Measurements from ENCODE around the gene CC2D2B. TPM values are rescaled to one million over a fixed set of nuclear protein-coding genes. Genes with fewer than 3 reads are reported as not detected.
"Not testable (repeated sequence)": the region's sequence is repeated elsewhere in the genome, so short reads cannot be mapped to it uniquely, and the experiment has no call there.

The CC2D2B gene
- total RNA-seq, 1 donor from 2014 or later, result 0.46 TPM

DNA sequence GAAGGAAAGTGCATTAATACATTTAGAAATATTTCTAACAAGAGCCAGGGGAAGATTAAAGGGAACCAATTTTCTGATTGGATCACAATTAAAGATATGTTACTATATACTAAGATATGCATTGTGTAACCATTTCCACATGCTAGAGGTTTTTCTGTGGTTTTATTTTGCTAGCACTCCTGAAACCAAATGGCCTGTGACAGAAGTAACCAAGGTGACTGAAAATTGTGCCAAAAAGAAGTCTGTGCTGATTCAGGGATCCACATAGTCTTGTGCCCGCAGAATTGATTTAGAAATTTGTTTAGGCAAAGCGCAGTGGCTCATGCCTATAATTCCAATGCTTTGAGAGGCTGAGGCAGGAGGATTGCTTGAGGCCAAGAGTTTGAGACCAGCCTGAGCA is 1.8 kb downstream of the CC2D2B start:
- peaks cover 12% of the 10 kb centered on the region for H3K4me1 Mint-ChIP-seq (ENCODE audit: unreplicated experiment)
- no peak for TF ChIP-seq CTCF (IDR thresholded peaks at IDR 0.05)
- H3K4me3 Mint-ChIP-seq (ENCODE audit: unreplicated experiment), result no peak overlapping the region
- no peaks in the 10 kb centered on the region for H3K9me3 Mint-ChIP-seq (ENCODE audit: unreplicated experiment)
- no peak for DNase-seq (ENCODE audit: extremely low spot score, unreplicated experiment)
- peaks cover 41% of the 10 kb centered on the region for H3K27me3 Mint-ChIP-seq (ENCODE audit: unreplicated experiment)
- no peak overlapping the region for H3K27ac Mint-ChIP-seq (ENCODE audit: unreplicated experiment)
- no peaks in the 10 kb centered on the region for H3K36me3 Mint-ChIP-seq (ENCODE audit: unreplicated experiment)

- not testable (repeated sequence) for H3K27ac Mint-ChIP-seq (ENCODE audit: unreplicated experiment); H3K9me3 Mint-ChIP-seq (ENCODE audit: unreplicated experiment); H3K4me3 Mint-ChIP-seq (ENCODE audit: unreplicated experiment); H3K4me1 Mint-ChIP-seq (ENCODE audit: unreplicated experiment); DNase-seq (ENCODE audit: extremely low spot score, unreplicated experiment); H3K36me3 Mint-ChIP-seq (ENCODE audit: unreplicated experiment)
- peaks cover 55% of the 10 kb centered on the region for H3K27me3 Mint-ChIP-seq (ENCODE audit: unreplicated experiment)
Measured at GRCh38 chr10:95916039-95916438, 8.3 kb downstream of the CC2D2B start.

- H3K27me3 Mint-ChIP-seq (ENCODE audit: unreplicated experiment), result peaks cover 22% of the 10 kb centered on the region
- no peak overlapping the region for H3K4me3 Mint-ChIP-seq (ENCODE audit: unreplicated experiment)
- no peaks in the 10 kb centered on the region for H3K4me1 Mint-ChIP-seq (ENCODE audit: unreplicated experiment)
- no peak overlapping the region for H3K27ac Mint-ChIP-seq (ENCODE audit: unreplicated experiment)
- no peak for TF ChIP-seq CTCF (IDR thresholded peaks at IDR 0.05)
- H3K36me3 Mint-ChIP-seq (ENCODE audit: unreplicated experiment), result no peaks in the 10 kb centered on the region
- no peaks in the 10 kb centered on the region for H3K9me3 Mint-ChIP-seq (ENCODE audit: unreplicated experiment)
- DNase-seq (ENCODE audit: extremely low spot score, unreplicated experiment), result no peak
Measured at GRCh38 chr10:95920798-95921426, 13.1 kb downstream of the CC2D2B start.

DNA sequence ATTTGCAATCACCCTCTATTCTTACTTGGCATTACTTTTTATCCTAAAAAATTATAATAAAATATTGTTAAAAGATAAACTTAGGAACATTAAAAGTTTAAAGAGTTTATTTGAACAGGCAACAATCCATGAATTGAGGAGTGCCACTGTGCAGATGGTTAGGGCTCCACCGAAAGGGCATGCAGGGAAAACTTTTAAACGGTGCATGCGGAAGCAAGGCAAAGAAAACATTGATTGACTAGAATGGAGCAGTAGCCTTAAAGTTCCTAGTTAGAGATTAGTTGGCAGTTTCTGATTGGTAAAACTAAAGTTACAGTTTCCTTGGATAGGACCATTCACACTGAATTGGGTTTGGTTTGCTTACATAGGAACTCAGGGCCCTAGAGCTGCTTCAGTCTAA is 17.3 kb downstream of the CC2D2B start:
- Mint-ChIP-seq H3K27me3 (ENCODE audit: unreplicated experiment) (peaks cover 23% of the 10 kb centered on the region), H3K4me3 (ENCODE audit: unreplicated experiment) (no peak overlapping the region), H3K4me1 (ENCODE audit: unreplicated experiment) (no peaks in the 10 kb centered on the region), H3K27ac (ENCODE audit: unreplicated experiment) (no peak overlapping the region), H3K9me3 (ENCODE audit: unreplicated experiment) (no peaks in the 10 kb centered on the region), H3K36me3 (ENCODE audit: unreplicated experiment) (no peaks in the 10 kb centered on the region)
- TF ChIP-seq CTCF (IDR thresholded peaks at IDR 0.05), result no peak
- DNase-seq (ENCODE audit: extremely low spot score, unreplicated experiment), result no peak

DNA sequence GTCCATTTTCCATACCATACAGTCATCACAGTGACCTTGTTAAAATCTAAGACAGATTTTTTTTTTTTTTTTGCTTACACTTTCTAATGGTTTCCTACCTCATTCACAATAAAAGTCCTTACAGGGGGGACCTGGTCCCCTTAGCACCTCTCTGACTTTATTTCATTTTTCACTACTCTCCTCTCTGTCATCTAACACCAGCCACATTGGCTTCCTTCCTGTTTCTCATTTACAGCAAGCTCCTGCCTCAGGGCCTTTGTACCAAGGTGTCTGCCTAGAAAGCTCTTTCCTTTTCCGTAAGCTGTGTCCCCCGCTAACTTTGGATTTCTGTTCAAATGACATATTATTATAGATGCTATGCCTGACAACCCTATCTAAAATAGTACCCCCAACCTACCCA is 27.7 kb downstream of the CC2D2B start:
- DNase-seq (ENCODE audit: extremely low spot score, unreplicated experiment), result no peak
- no peak for TF ChIP-seq CTCF (IDR thresholded peaks at IDR 0.05)
- Mint-ChIP-seq H3K27ac (ENCODE audit: unreplicated experiment) (no peak overlapping the region), H3K9me3 (ENCODE audit: unreplicated experiment) (peaks cover 6% of the 10 kb centered on the region), H3K27me3 (ENCODE audit: unreplicated experiment) (peaks cover 11% of the 10 kb centered on the region), H3K4me3 (ENCODE audit: unreplicated experiment) (no peak overlapping the region), H3K4me1 (ENCODE audit: unreplicated experiment) (no peaks in the 10 kb centered on the region), H3K36me3 (ENCODE audit: unreplicated experiment) (no peaks in the 10 kb centered on the region)

GRCh38 chr10:95941115-95941514 is 33.3 kb downstream of the CC2D2B start:
- Mint-ChIP-seq H3K9me3 (ENCODE audit: unreplicated experiment) (peaks cover 8% of the 10 kb centered on the region), H3K4me1 (ENCODE audit: unreplicated experiment) (no peaks in the 10 kb centered on the region), H3K27ac (ENCODE audit: unreplicated experiment) (no peak overlapping the region), H3K27me3 (ENCODE audit: unreplicated experiment) (no peaks in the 10 kb centered on the region), H3K4me3 (ENCODE audit: unreplicated experiment) (no peak overlapping the region), H3K36me3 (ENCODE audit: unreplicated experiment) (no peaks in the 10 kb centered on the region)
- no peak for TF ChIP-seq CTCF (IDR thresholded peaks at IDR 0.05)
- DNase-seq (ENCODE audit: extremely low spot score, unreplicated experiment), result no peak

All from osteocyte (in vitro differentiated cells).